ENCODE results near the gene FAU. TPM values are rescaled to one million over a fixed set of nuclear protein-coding genes. Genes with fewer than 3 reads are reported as not detected.

FAU gene
- total and polyA plus RNA-seq, 10 of the 15 experiments (the other 5 are each of a cell fraction or from before 2014, with no cell fraction given): 332 to 1,347 (median 990) TPM

GRCh38 chr11:65159012-65159411 is 37.1 kb upstream of the FAU start (continued):
- TF ChIP-seq ZZZ3 (IDR thresholded peaks at IDR 0.05; ENCODE audit: control insufficient read depth, insufficient read length, low read depth): no peak
- TF ChIP-seq RFX5 (IDR thresholded peaks at IDR 0.05; ENCODE audit: low read depth, low read length): 0 out of 2 replicates have a peak, but pooled peaks have one; percentile 18
- no peak for TF ChIP-seq WRNIP1 (IDR thresholded peaks at IDR 0.05; ENCODE audit: borderline replicate concordance, low read depth, low read length)
- no peak for TF ChIP-seq NBN (IDR thresholded peaks at IDR 0.05)
- peak; percentile 49; the same call in 1 of the 2 replicates for TF ChIP-seq MTA2 (IDR thresholded peaks at IDR 0.05; ENCODE audit: low read depth)
- no peak for TF ChIP-seq CHD1 (IDR thresholded peaks at IDR 0.05; ENCODE audit: low read depth, low read length)
- no peak for TF ChIP-seq CREB1 (IDR thresholded peaks at IDR 0.05; ENCODE audit: low read depth)
- peak; percentile 43; the same call in 1 of the 2 replicates for TF ChIP-seq MXI1 (IDR thresholded peaks at IDR 0.05; ENCODE audit: low read depth, low read length)
- no peak for TF ChIP-seq E2F8 (IDR thresholded peaks at IDR 0.05; ENCODE audit: low read depth, partially characterized antibody)
- TF ChIP-seq HDGF (IDR thresholded peaks at IDR 0.05): no peak
- no peak for TF ChIP-seq E2F4 (IDR thresholded peaks at IDR 0.05; ENCODE audit: low read depth, low read length)
- TF ChIP-seq POLR2AphosphoS2 (IDR thresholded peaks at IDR 0.05; ENCODE audit: low read depth, low read length): no peak
- no peak for TF ChIP-seq BHLHE40 (IDR thresholded peaks at IDR 0.05; ENCODE audit: borderline replicate concordance in 1 of 2, low read depth in 2 of 2, low read length in 1 of 2)
- peak; percentile 70 for TF ChIP-seq ATF7 (IDR thresholded peaks at IDR 0.05; ENCODE audit: low read depth)
- no peak for TF ChIP-seq NFXL1 (IDR thresholded peaks at IDR 0.05; ENCODE audit: borderline replicate concordance)
- TF ChIP-seq BCL11A (IDR thresholded peaks at IDR 0.05; ENCODE audit: low read depth, low read length): no peak
- no peak for TF ChIP-seq MYC (IDR thresholded peaks at IDR 0.05; ENCODE audit: insufficient read depth, insufficient read length, insufficient replicate concordance, low read length, severe bottlenecking)
- no peak for TF ChIP-seq ZSCAN29 (IDR thresholded peaks at IDR 0.05)
- peak; percentile 38 to 71; a peak in 2 of 4 replicates for TF ChIP-seq EP300 (IDR thresholded peaks at IDR 0.05; ENCODE audit: borderline replicate concordance in 1 of 2, control insufficient read depth in 1 of 2, low read depth in 2 of 2, low read length in 2 of 2)

All from GM12878 (cell line).